ENCODE data around the gene CPN2. TPM values are rescaled to one million over a fixed set of nuclear protein-coding genes. Genes with fewer than 3 reads are reported as not detected.

The CPN2 gene
- polyA plus RNA-seq, 1 donor from 2014 or later = not detected

GRCh38 chr3:194312743-194313281 lies 38.3 kb downstream of the CPN2 start:
- Mint-ChIP-seq H3K4me3 (peak overlapping the region in 1 of 4 donors; percentile 48), H3K27ac (no peak overlapping the region)

GRCh38 chr3:194312186-194312742 lies 38.9 kb downstream of the CPN2 start:
- H3K36me3 Mint-ChIP-seq = no peaks in the 10 kb centered on the region
- peaks cover 37% of the 10 kb centered on the region for H3K27me3 Mint-ChIP-seq
- H3K4me3 Mint-ChIP-seq = peak overlapping the region in 1 of 4 donors; percentile 48
- H3K9me3 Mint-ChIP-seq = peaks cover 0 to 3% (median 0%) of the 10 kb centered on the region in 3 donors
- peaks cover 25 to 28% (median 26%) of the 10 kb centered on the region in 3 donors for H3K4me1 Mint-ChIP-seq
- H3K27ac Mint-ChIP-seq = no peak overlapping the region

More at GRCh38 chr3:194312743-194313281, 38.3 kb downstream of the CPN2 start:
- Mint-ChIP-seq H3K4me1 (peaks cover 19 to 23% (median 20%) of the 10 kb centered on the region in 3 donors), H3K27me3 (peaks cover 41% of the 10 kb centered on the region), H3K36me3 (no peaks in the 10 kb centered on the region), H3K9me3 (peaks cover 0 to 3% (median 0%) of the 10 kb centered on the region in 3 donors)

GRCh38 chr3:194311000-194311399 lies 40.1 kb downstream of the CPN2 start:
- Mint-ChIP-seq H3K36me3 (no peaks in the 10 kb centered on the region), H3K4me3 (no peak overlapping the region), H3K4me1 (peaks cover 35 to 41% (median 39%) of the 10 kb centered on the region in 3 donors), H3K9me3 (peaks cover 0 to 3% (median 0%) of the 10 kb centered on the region in 3 donors), H3K27me3 (peaks cover 33% of the 10 kb centered on the region), H3K27ac (no peak overlapping the region)

- H3K9me3 Mint-ChIP-seq = peaks cover 0 to 3% (median 0%) of the 10 kb centered on the region in 3 donors
- H3K27ac Mint-ChIP-seq = no peak overlapping the region
- H3K27me3 Mint-ChIP-seq = peaks cover 32% of the 10 kb centered on the region
- H3K36me3 Mint-ChIP-seq = no peaks in the 10 kb centered on the region
- H3K4me1 Mint-ChIP-seq = peaks cover 38 to 46% (median 39%) of the 10 kb centered on the region in 3 donors
- H3K4me3 Mint-ChIP-seq = no peak overlapping the region
Measured at GRCh38 chr3:194310060-194310835, 40.9 kb downstream of the CPN2 start.

GRCh38 chr3:194308601-194309449 lies 42.3 kb downstream of the CPN2 start:
- Mint-ChIP-seq H3K4me3 (peak overlapping the region in 2 of 4 donors; percentile 63 to 69), H3K4me1 (peaks cover 39 to 48% (median 45%) of the 10 kb centered on the region in 3 donors), H3K27ac (peak overlapping the region in 2 of 3 donors; percentile 19 to 36), H3K36me3 (peaks cover 2% of the 10 kb centered on the region), H3K27me3 (peaks cover 26% of the 10 kb centered on the region), H3K9me3 (peaks cover 0 to 3% (median 0%) of the 10 kb centered on the region in 3 donors)

GRCh38 chr3:194307849-194308248 lies 43.3 kb downstream of the CPN2 start:
- Mint-ChIP-seq H3K27ac (peak overlapping the region; percentile 96 to 99 (median 99)), H3K27me3 (peaks cover 21% of the 10 kb centered on the region), H3K36me3 (peaks cover 2% of the 10 kb centered on the region), H3K4me1 (peaks cover 39 to 48% (median 45%) of the 10 kb centered on the region in 3 donors), H3K4me3 (peak overlapping the region in 3 of 4 donors; percentile 80 to 89 (median 80)), H3K9me3 (peaks cover 0 to 3% (median 0%) of the 10 kb centered on the region in 3 donors)

- Mint-ChIP-seq H3K27ac (peak overlapping the region; percentile 96 to 99 (median 99)), H3K9me3 (peaks cover 0 to 3% (median 0%) of the 10 kb centered on the region in 3 donors), H3K4me1 (peaks cover 39 to 48% (median 45%) of the 10 kb centered on the region in 3 donors), H3K4me3 (peak overlapping the region; percentile 71 to 89 (median 83)), H3K27me3 (peaks cover 13% of the 10 kb centered on the region), H3K36me3 (peaks cover 2% of the 10 kb centered on the region)
Measured at GRCh38 chr3:194306771-194307640, 44.1 kb downstream of the CPN2 start.

GRCh38 chr3:194306109-194306686 lies 44.9 kb downstream of the CPN2 start:
- H3K27ac Mint-ChIP-seq = peak overlapping the region; percentile 96 to 99 (median 99)
- H3K4me1 Mint-ChIP-seq = peaks cover 39 to 48% (median 45%) of the 10 kb centered on the region in 3 donors
- peaks cover 0 to 3% (median 0%) of the 10 kb centered on the region in 3 donors for H3K9me3 Mint-ChIP-seq
- H3K36me3 Mint-ChIP-seq = peaks cover 2% of the 10 kb centered on the region
- H3K4me3 Mint-ChIP-seq = peak overlapping the region; percentile 71 to 89 (median 83)
- H3K27me3 Mint-ChIP-seq = peaks cover 7% of the 10 kb centered on the region

- H3K27ac Mint-ChIP-seq = peak overlapping the region; percentile 96 to 99 (median 99)
- no peaks in the 10 kb centered on the region for H3K9me3 Mint-ChIP-seq
- H3K27me3 Mint-ChIP-seq = peaks cover 4% of the 10 kb centered on the region
- H3K36me3 Mint-ChIP-seq = peaks cover 2% of the 10 kb centered on the region
- H3K4me1 Mint-ChIP-seq = peaks cover 39 to 46% (median 44%) of the 10 kb centered on the region in 3 donors
- peak overlapping the region; percentile 53 to 86 (median 76) for H3K4me3 Mint-ChIP-seq
Measured at GRCh38 chr3:194305356-194306108, 45.6 kb downstream of the CPN2 start.

GRCh38 chr3:194304186-194304917 lies 46.8 kb downstream of the CPN2 start:
- H3K27me3 Mint-ChIP-seq = peaks cover 4% of the 10 kb centered on the region
- no peaks in the 10 kb centered on the region for H3K9me3 Mint-ChIP-seq
- peaks cover 2% of the 10 kb centered on the region for H3K36me3 Mint-ChIP-seq
- H3K4me1 Mint-ChIP-seq = peaks cover 43 to 48% (median 44%) of the 10 kb centered on the region in 3 donors
- peak overlapping the region in 1 of 3 donors; percentile 96 for H3K27ac Mint-ChIP-seq
- H3K4me3 Mint-ChIP-seq = peak overlapping the region in 1 of 4 donors; percentile 72

GRCh38 chr3:194303749-194304148 lies 47.4 kb downstream of the CPN2 start:
- Mint-ChIP-seq H3K36me3 (peaks cover 2% of the 10 kb centered on the region), H3K4me1 (peaks cover 38 to 42% (median 40%) of the 10 kb centered on the region in 3 donors), H3K4me3 (no peak overlapping the region), H3K27me3 (peaks cover 5% of the 10 kb centered on the region), H3K9me3 (no peaks in the 10 kb centered on the region), H3K27ac (no peak overlapping the region)

GRCh38 chr3:194301730-194302129 lies 49.4 kb downstream of the CPN2 start:
- no peak overlapping the region for H3K4me3 Mint-ChIP-seq
- H3K27ac Mint-ChIP-seq = no peak overlapping the region
- H3K4me1 Mint-ChIP-seq = peaks cover 19 to 22% (median 22%) of the 10 kb centered on the region in 3 donors
- H3K9me3 Mint-ChIP-seq = no peaks in the 10 kb centered on the region
- peaks cover 2% of the 10 kb centered on the region for H3K36me3 Mint-ChIP-seq
- H3K27me3 Mint-ChIP-seq = peaks cover 14% of the 10 kb centered on the region

All from IgD-negative memory B cell (primary cell).